ENCODE data around the gene MYCBP.

Gene MYCBP

GRCh38 chr1:38819516-38819915 is 53.6 kb downstream of the MYCBP start:
- H3K9ac ChIP-seq = no peak overlapping the region
- no peaks in the 10 kb centered on the region for H3K27me3 ChIP-seq (ENCODE audit: insufficient read depth, low read depth)
- no peak for TF ChIP-seq CTCF (conservative IDR thresholded peaks at IDR 0.05; ENCODE audit: low read depth, low read length)
- H4K20me1 ChIP-seq (ENCODE audit: insufficient read depth) = no peaks in the 10 kb centered on the region
- H3K79me2 ChIP-seq (ENCODE audit: insufficient read depth, low read depth) = no peaks in the 10 kb centered on the region
- H3K36me3 ChIP-seq (ENCODE audit: insufficient read depth) = no peaks in the 10 kb centered on the region
- H3K4me3 ChIP-seq (IDR thresholded peaks at IDR 0.05; ENCODE audit: insufficient read depth, low read depth, low read length) = no peak overlapping the region
- no peaks in the 10 kb centered on the region for H3K4me1 ChIP-seq (ENCODE audit: low read depth, poor library complexity, severe bottlenecking)
- H2AFZ ChIP-seq (ENCODE audit: low read depth) = no peak overlapping the region
- H3K4me2 ChIP-seq = no peak overlapping the region
- no peak overlapping the region for H3K27ac ChIP-seq

- Histone ChIP-seq H3K36me3 (ENCODE audit: insufficient read depth) (no peaks in the 10 kb centered on the region), H3K27ac (no peak overlapping the region), H2AFZ (ENCODE audit: low read depth) (no peak overlapping the region), H3K4me2 (no peak overlapping the region), H3K27me3 (ENCODE audit: insufficient read depth, low read depth) (no peaks in the 10 kb centered on the region), H3K4me3 (IDR thresholded peaks at IDR 0.05; ENCODE audit: insufficient read depth, low read depth, low read length) (no peak overlapping the region), H3K4me1 (ENCODE audit: low read depth, poor library complexity, severe bottlenecking) (no peaks in the 10 kb centered on the region), H4K20me1 (ENCODE audit: insufficient read depth) (no peaks in the 10 kb centered on the region), H3K79me2 (ENCODE audit: insufficient read depth, low read depth) (no peaks in the 10 kb centered on the region), H3K9ac (no peak overlapping the region)
- TF ChIP-seq CTCF (conservative IDR thresholded peaks at IDR 0.05; ENCODE audit: low read depth, low read length) = no peak
These were observed 54.1 kb downstream of the MYCBP start for GRCh38 chr1:38819040-38819439.

GRCh38 chr1:38818175-38818976 is 54.8 kb downstream of the MYCBP start:
- Histone ChIP-seq H3K79me2 (ENCODE audit: insufficient read depth, low read depth) (no peaks in the 10 kb centered on the region), H3K9ac (no peak overlapping the region), H2AFZ (ENCODE audit: low read depth) (no peak overlapping the region), H3K4me3 (IDR thresholded peaks at IDR 0.05; ENCODE audit: insufficient read depth, low read depth, low read length) (no peak overlapping the region), H3K36me3 (ENCODE audit: insufficient read depth) (no peaks in the 10 kb centered on the region), H3K4me2 (no peak overlapping the region), H4K20me1 (ENCODE audit: insufficient read depth) (no peaks in the 10 kb centered on the region), H3K4me1 (ENCODE audit: low read depth, poor library complexity, severe bottlenecking) (no peaks in the 10 kb centered on the region), H3K27ac (no peak overlapping the region), H3K27me3 (ENCODE audit: insufficient read depth, low read depth) (no peaks in the 10 kb centered on the region)
- TF ChIP-seq CTCF (conservative IDR thresholded peaks at IDR 0.05; ENCODE audit: low read depth, low read length) = no peak

- H3K9ac ChIP-seq = no peak overlapping the region
These were observed 55.6 kb downstream of the MYCBP start for GRCh38 chr1:38817267-38818174.

More at GRCh38 chr1:38817267-38818174, 55.6 kb downstream of the MYCBP start:
- Histone ChIP-seq H3K4me1 (ENCODE audit: low read depth, poor library complexity, severe bottlenecking) (no peaks in the 10 kb centered on the region), H3K36me3 (ENCODE audit: insufficient read depth) (no peaks in the 10 kb centered on the region), H4K20me1 (ENCODE audit: insufficient read depth) (no peaks in the 10 kb centered on the region), H3K79me2 (ENCODE audit: insufficient read depth, low read depth) (no peaks in the 10 kb centered on the region), H2AFZ (ENCODE audit: low read depth) (no peak overlapping the region), H3K27ac (no peak overlapping the region), H3K4me3 (IDR thresholded peaks at IDR 0.05; ENCODE audit: insufficient read depth, low read depth, low read length) (no peak overlapping the region), H3K27me3 (ENCODE audit: insufficient read depth, low read depth) (no peaks in the 10 kb centered on the region), H3K4me2 (no peak overlapping the region)
- TF ChIP-seq CTCF (conservative IDR thresholded peaks at IDR 0.05; ENCODE audit: low read depth, low read length) = no peak
